HEK293 (cell line): ENCODE data around the gene QSOX1.

Experiments
- BCL11A ChIP-seq: fragments of 450-650 bp; formaldehyde crosslinking; IDR thresholded peaks from 2 replicates; pipeline ENCODE4 v1.5.1; 2016; ENCODE audit warnings: low read depth, missing biosample characterization, missing genetic modification characterization
- HOXC10 ChIP-seq: sonication (generic); formaldehyde crosslinking; IDR thresholded peaks from 2 replicates; pipeline ENCODE4 v1.8.1; 2023; ENCODE audit warnings: mild to moderate bottlenecking, missing genetic modification reagents
- KLF10 ChIP-seq: fragments of 450-650 bp; IDR thresholded peaks from 2 replicates; pipeline ENCODE4 v1.5.1; 2018; ENCODE audit warnings: missing biosample characterization, mild to moderate bottlenecking, missing genetic modification characterization
- KLF17 ChIP-seq: fragments of 450-650 bp; formaldehyde crosslinking; IDR thresholded peaks from 2 replicates; pipeline ENCODE4 v1.5.1; 2016; ENCODE audit warnings: missing biosample characterization, missing genetic modification characterization
- MYNN ChIP-seq: fragments of 450-650 bp; formaldehyde crosslinking; IDR thresholded peaks from 2 replicates; pipeline ENCODE4 v1.5.1; 2016; ENCODE audit warnings: missing biosample characterization, missing genetic modification characterization, borderline replicate concordance
- PRDM1 ChIP-seq: fragments of 450-650 bp; formaldehyde crosslinking; IDR thresholded peaks from 2 replicates; pipeline ENCODE4; 2016; ENCODE audit warnings: missing biosample characterization, missing genetic modification characterization
- PRDM4 ChIP-seq: fragments of 450-650 bp; formaldehyde crosslinking; IDR thresholded peaks from 2 replicates; pipeline ENCODE4 v1.5.1; 2017; ENCODE audit warnings: missing biosample characterization, missing genetic modification characterization
- SCRT2 ChIP-seq: fragments of 450-650 bp; formaldehyde crosslinking; IDR thresholded peaks from 2 replicates; pipeline ENCODE4 v1.5.1; 2016; ENCODE audit warnings: missing biosample characterization, missing genetic modification characterization
- ZBTB7A ChIP-seq: fragments of 450-650 bp; formaldehyde crosslinking; IDR thresholded peaks from 2 replicates; pipeline ENCODE4 v1.5.1; 2016; ENCODE audit warnings: low read depth, missing biosample characterization, missing genetic modification characterization
- ZFP69B ChIP-seq: fragments of 450-650 bp; formaldehyde crosslinking; IDR thresholded peaks from 2 replicates; pipeline ENCODE4 v1.5.1; 2016; ENCODE audit warnings: missing biosample characterization, missing genetic modification characterization
- ZNF114 ChIP-seq: fragments of 450-650 bp; formaldehyde crosslinking; IDR thresholded peaks from 2 replicates; pipeline ENCODE4 v1.5.0; 2017; ENCODE audit warnings: missing biosample characterization, missing genetic modification characterization
- ZNF138 ChIP-seq: fragments of 450-650 bp; formaldehyde crosslinking; IDR thresholded peaks from 2 replicates; pipeline ENCODE4 v1.5.1; 2016; ENCODE audit warnings: missing biosample characterization, missing genetic modification characterization, borderline replicate concordance
- ZNF146 ChIP-seq: fragments of 450-650 bp; formaldehyde crosslinking; IDR thresholded peaks from 2 replicates; pipeline ENCODE4 v1.5.1; 2016; ENCODE audit warnings: missing biosample characterization, missing genetic modification characterization
- ZNF157 ChIP-seq: fragments of 450-650 bp; formaldehyde crosslinking; IDR thresholded peaks from 2 replicates; pipeline ENCODE4 v1.5.1; 2016; ENCODE audit warnings: missing biosample characterization, missing genetic modification characterization
- ZNF2 ChIP-seq: fragments of 450-650 bp; formaldehyde crosslinking; IDR thresholded peaks from 2 replicates; pipeline ENCODE4 v1.5.1; 2016; ENCODE audit warnings: missing biosample characterization, missing genetic modification characterization
- ZNF211 ChIP-seq: fragments of 450-650 bp; formaldehyde crosslinking; IDR thresholded peaks from 2 replicates; pipeline ENCODE4 v1.5.1; 2016; ENCODE audit warnings: low read depth, missing biosample characterization, missing genetic modification characterization
- ZNF221 ChIP-seq: fragments of 450-650 bp; formaldehyde crosslinking; IDR thresholded peaks from 2 replicates; pipeline ENCODE4 v1.5.1; 2017; ENCODE audit warnings: missing biosample characterization, missing genetic modification characterization, borderline replicate concordance
- ZNF280C ChIP-seq: fragments of 450-650 bp; formaldehyde crosslinking; IDR thresholded peaks from 2 replicates; pipeline ENCODE4 v1.5.1; 2016; ENCODE audit warnings: missing biosample characterization, missing genetic modification characterization
- ZNF292 ChIP-seq: fragments of 450-650 bp; formaldehyde crosslinking; IDR thresholded peaks from 2 replicates; pipeline ENCODE4 v1.5.1; 2016; ENCODE audit warnings: low read depth, missing biosample characterization, missing genetic modification characterization, borderline replicate concordance
- ZNF311 ChIP-seq: fragments of 450-650 bp; formaldehyde crosslinking; IDR thresholded peaks from 2 replicates; pipeline ENCODE4 v1.5.1; 2017; ENCODE audit warnings: missing biosample characterization, missing genetic modification characterization, borderline replicate concordance
- ZNF398 ChIP-seq: fragments of 450-650 bp; formaldehyde crosslinking; IDR thresholded peaks from 2 replicates; pipeline ENCODE4 v1.5.1; 2017; ENCODE audit warnings: missing biosample characterization, missing genetic modification characterization
- ZNF423 ChIP-seq: fragments of 450-650 bp; formaldehyde crosslinking; IDR thresholded peaks from 2 replicates; pipeline ENCODE4 v1.5.1; 2016; ENCODE audit warnings: missing biosample characterization, missing genetic modification characterization
- ZNF48 ChIP-seq: fragments of 450-650 bp; formaldehyde crosslinking; IDR thresholded peaks from 2 replicates; pipeline ENCODE4 v1.5.1; 2016; ENCODE audit warnings: missing biosample characterization, missing genetic modification characterization
- ZNF510 ChIP-seq: fragments of 450-650 bp; formaldehyde crosslinking; IDR thresholded peaks from 2 replicates; pipeline ENCODE4 v1.5.1; 2018; ENCODE audit warnings: mild to moderate bottlenecking, missing genetic modification characterization, missing biosample characterization; ENCODE audit not compliant: insufficient replicate concordance
- ZNF548 ChIP-seq: fragments of 450-650 bp; formaldehyde crosslinking; IDR thresholded peaks from 2 replicates; pipeline ENCODE4 v1.5.1; 2016; ENCODE audit warnings: missing biosample characterization, missing genetic modification characterization
- ZNF549 ChIP-seq: fragments of 450-650 bp; IDR thresholded peaks from 2 replicates; pipeline ENCODE4 v1.5.1; 2018; ENCODE audit warnings: missing biosample characterization, missing genetic modification characterization, mild to moderate bottlenecking, inconsistent platforms, moderate library complexity
- ZSCAN23 ChIP-seq: fragments of 450-650 bp; formaldehyde crosslinking; IDR thresholded peaks from 2 replicates; pipeline ENCODE4 v1.5.1; 2016; ENCODE audit warnings: missing biosample characterization, missing genetic modification characterization
- ZSCAN30 ChIP-seq: fragments of 450-650 bp; IDR thresholded peaks from 2 replicates; pipeline ENCODE4 v1.5.1; 2018; ENCODE audit warnings: missing biosample characterization, mild to moderate bottlenecking, missing genetic modification characterization, moderate library complexity
- TF ChIP-seq, protein P1 (sequence below): fragments of 450-650 bp; formaldehyde crosslinking; IDR thresholded peaks from 2 replicates; pipeline ENCODE4 v1.5.1; 2017; ENCODE audit warnings: missing biosample characterization, mild to moderate bottlenecking, missing genetic modification characterization, moderate library complexity
- TF ChIP-seq, protein P2 (sequence below): fragments of 450-650 bp; formaldehyde crosslinking; IDR thresholded peaks from 2 replicates; pipeline ENCODE4 v1.5.1; 2016; ENCODE audit warnings: missing biosample characterization, missing genetic modification characterization

The QSOX1 gene

DNA sequence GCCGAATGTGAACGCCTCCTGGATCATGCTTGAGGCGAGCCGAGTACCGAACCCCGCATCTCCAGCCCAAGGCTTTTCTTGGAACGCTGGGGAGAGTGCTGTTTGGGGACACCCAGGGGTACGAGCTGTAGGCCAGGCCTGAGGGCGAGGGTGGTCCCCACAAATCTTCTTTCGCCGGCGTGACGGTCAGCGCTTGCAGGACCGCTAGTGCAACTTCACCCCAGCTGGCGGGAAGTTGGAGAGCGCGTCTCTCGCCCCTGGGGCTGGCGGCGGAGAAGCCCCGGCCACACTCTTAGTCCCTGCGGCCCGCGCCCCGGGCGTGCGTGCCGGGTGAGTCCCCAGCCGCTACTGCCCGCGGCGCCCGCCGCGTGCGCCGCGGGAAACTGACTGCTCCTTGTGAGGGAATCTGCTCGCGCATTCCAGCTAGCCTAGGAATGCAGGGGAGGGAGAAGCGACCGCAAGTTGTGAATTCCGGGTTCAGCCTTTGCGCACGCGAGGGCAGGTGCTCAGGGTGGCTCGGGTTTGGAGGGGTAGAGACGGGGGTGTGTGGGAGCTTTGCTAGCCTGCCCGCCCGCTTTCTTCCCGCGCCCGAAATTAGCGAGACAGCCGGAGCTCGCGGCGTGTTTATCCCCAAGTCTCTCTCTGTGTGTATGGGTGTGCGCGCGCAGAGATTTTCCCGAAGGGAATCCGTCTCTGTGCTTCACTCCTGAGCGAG, 76.3 kb downstream of the QSOX1 start (continued):
- TF ChIP-seq, protein P1, sequence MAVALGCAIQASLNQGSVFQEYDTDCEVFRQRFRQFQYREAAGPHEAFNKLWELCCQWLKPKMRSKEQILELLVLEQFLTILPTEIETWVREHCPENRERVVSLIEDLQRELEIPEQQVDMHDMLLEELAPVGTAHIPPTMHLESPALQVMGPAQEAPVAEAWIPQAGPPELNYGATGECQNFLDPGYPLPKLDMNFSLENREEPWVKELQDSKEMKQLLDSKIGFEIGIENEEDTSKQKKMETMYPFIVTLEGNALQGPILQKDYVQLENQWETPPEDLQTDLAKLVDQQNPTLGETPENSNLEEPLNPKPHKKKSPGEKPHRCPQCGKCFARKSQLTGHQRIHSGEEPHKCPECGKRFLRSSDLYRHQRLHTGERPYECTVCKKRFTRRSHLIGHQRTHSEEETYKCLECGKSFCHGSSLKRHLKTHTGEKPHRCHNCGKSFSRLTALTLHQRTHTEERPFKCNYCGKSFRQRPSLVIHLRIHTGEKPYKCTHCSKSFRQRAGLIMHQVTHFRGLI: no peak
- TF ChIP-seq ZSCAN30: no peak
- TF ChIP-seq ZNF548: no peak
- TF ChIP-seq ZNF423 (tag by site-specific recombination): peak; percentile 48; the same call in 1 of the 2 replicates
- TF ChIP-seq KLF17: no peak; the same call in none of the 2 replicates
- peak; percentile 33; the same call in 1 of the 2 replicates for TF ChIP-seq ZFP69B (tag by site-specific recombination)
- TF ChIP-seq ZNF114 (tag by site-specific recombination): no peak
- TF ChIP-seq PRDM4: no peak
- TF ChIP-seq, protein P2, sequence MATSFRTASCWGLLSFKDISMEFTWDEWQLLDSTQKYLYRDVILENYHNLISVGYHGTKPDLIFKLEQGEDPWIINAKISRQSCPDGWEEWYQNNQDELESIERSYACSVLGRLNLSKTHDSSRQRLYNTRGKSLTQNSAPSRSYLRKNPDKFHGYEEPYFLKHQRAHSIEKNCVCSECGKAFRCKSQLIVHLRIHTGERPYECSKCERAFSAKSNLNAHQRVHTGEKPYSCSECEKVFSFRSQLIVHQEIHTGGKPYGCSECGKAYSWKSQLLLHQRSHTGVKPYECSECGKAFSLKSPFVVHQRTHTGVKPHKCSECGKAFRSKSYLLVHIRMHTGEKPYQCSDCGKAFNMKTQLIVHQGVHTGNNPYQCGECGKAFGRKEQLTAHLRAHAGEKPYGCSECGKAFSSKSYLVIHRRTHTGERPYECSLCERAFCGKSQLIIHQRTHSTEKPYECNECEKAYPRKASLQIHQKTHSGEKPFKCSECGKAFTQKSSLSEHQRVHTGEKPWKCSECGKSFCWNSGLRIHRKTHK (tag by site-specific recombination): no peak
- TF ChIP-seq ZNF2 (tag by site-specific recombination): no peak
- TF ChIP-seq BCL11A: no peak
- TF ChIP-seq ZNF398 (tag by site-specific recombination): peak; percentile 70
- TF ChIP-seq ZNF292 (tag by site-specific recombination): no peak
- no peak for TF ChIP-seq KLF10 (tag by site-specific recombination)
- no peak for TF ChIP-seq ZNF211 (tag by site-specific recombination)
- TF ChIP-seq HOXC10 (CRISPR knock-in tag): no peak
- TF ChIP-seq ZNF311 (tag by site-specific recombination): no peak
- no peak for TF ChIP-seq ZSCAN23 (tag by site-specific recombination)
- no peak; the same call in 1 of the 2 replicates for TF ChIP-seq ZBTB7A (tag by site-specific recombination)
- no peak for TF ChIP-seq ZNF280C
- no peak for TF ChIP-seq ZNF221 (tag by site-specific recombination)
- no peak for TF ChIP-seq PRDM1
- TF ChIP-seq SCRT2: 0 out of 2 replicates have a peak, but pooled peaks have one; percentile 22
- no peak for TF ChIP-seq ZNF48 (tag by site-specific recombination)
- TF ChIP-seq ZNF549 (tag by site-specific recombination): no peak
- no peak for TF ChIP-seq ZNF157
- no peak for TF ChIP-seq ZNF146
- TF ChIP-seq MYNN (tag by site-specific recombination): no peak
- no peak for TF ChIP-seq ZNF510
- TF ChIP-seq ZNF138 (tag by site-specific recombination): no peak
